Choroid plexus epithelial cell (primary cell): Measurements from ENCODE around the gene CTSW.
A peak's percentile ranks its signal among the peaks of the same experiment; 100 is the strongest.

Experiments
- DNase-seq: peaks from one replicate; pipeline ENCODE4 v3.0.0-alpha.2; 2010; ENCODE audit warnings: low read depth
- H3K4me3 ChIP-seq: 2 replicates; pipeline ENCODE4 v1.5.1; 2011; ENCODE audit warnings: low read depth, mild to moderate bottlenecking, control low read depth, low read length, moderate library complexity
- CTCF ChIP-seq: conservative IDR thresholded peaks from 2 replicates; pipeline ENCODE4 v1.5.1; 2011; ENCODE audit warnings: low read depth, mild to moderate bottlenecking, control low read depth, inconsistent platforms, low read length, moderate library complexity

The CTSW gene

GRCh38 chr11:65915101-65915820 is 35.6 kb downstream of the CTSW start:
- DNase-seq, result no peak
- H3K4me3 ChIP-seq, result peak overlapping the region; percentile 13

GRCh38 chr11:65915821-65916251 is 36.2 kb downstream of the CTSW start:
- H3K4me3 ChIP-seq, result peak overlapping the region; percentile 6

More at GRCh38 chr11:65915101-65915820, 35.6 kb downstream of the CTSW start:
- TF ChIP-seq CTCF, result no peak

GRCh38 chr11:65916391-65916790 is 36.8 kb downstream of the CTSW start:
- TF ChIP-seq CTCF, result no peak
- no peak for DNase-seq
- no peak overlapping the region for H3K4me3 ChIP-seq

More at GRCh38 chr11:65915821-65916251, 36.2 kb downstream of the CTSW start:
- TF ChIP-seq CTCF, result no peak
- peak; percentile 97 for DNase-seq

- H3K4me3 ChIP-seq, result peak overlapping the region; percentile 88
- DNase-seq, result no peak
- no peak for TF ChIP-seq CTCF
Measured at GRCh38 chr11:65917077-65917433, 37.4 kb downstream of the CTSW start.

GRCh38 chr11:65917434-65918210 is 38.0 kb downstream of the CTSW start:
- no peak for TF ChIP-seq CTCF
- no peak for DNase-seq
- H3K4me3 ChIP-seq, result peak overlapping the region; percentile 88

- DNase-seq, result peak; percentile 40
- no peak for TF ChIP-seq CTCF
- H3K4me3 ChIP-seq, result peak within 1 kb of the TSS; percentile 88
Measured at GRCh38 chr11:65918211-65919140, 38.8 kb downstream of the CTSW start, which contains the start of gene C11orf68. Gene C11orf68, minus strand, starts transcription at chr11:65919062. Its CDS starts 31 bp downstream, at chr11:65919031.
